H1 (cell line): Measurements from ENCODE around the gene METTL8. TPM values are rescaled to one million over a fixed set of nuclear protein-coding genes. Genes with fewer than 3 reads are reported as not detected.

ENCODE experiments used
- CTCF ChIA-PET: fragments of 300-600 bp; sonication (Branson Sonifier 250); formaldehyde crosslinking; loops from one replicate; lab custom pipeline; 2021; ENCODE audit not compliant: partially characterized antibody; lab: Charles Lee
- POLR2A ChIA-PET: fragments of 300-600 bp; sonication (Branson Sonifier 250); formaldehyde crosslinking; loops from one replicate; lab custom pipeline; 2021; ENCODE audit warnings: inconsistent platforms; ENCODE audit not compliant: partially characterized antibody; lab: Charles Lee
- DNase-seq, 2 experiments: peaks; one replicate each; pipeline versions ENCODE4 v3.0.0 to v3.0.0-alpha.2; 2010 to 2022; ENCODE audit warnings: low spot score in 2 of 2, low read depth in 1 of 2, mixed read lengths in 1 of 2
- FAIRE-seq: peaks from 2 replicates; lab custom pipeline; 2011; peaks lifted over from hg19 to GRCh38; lab: Jason Lieb, UNC
- H2AFZ ChIP-seq: 2 replicates; pipeline ENCODE4 v1.8.1; 2012; ENCODE audit warnings: low read length, inconsistent platforms
- H2AK5ac ChIP-seq: 2 replicates; pipeline ENCODE4 v1.6.1; 2013; ENCODE audit warnings: low read depth, low read length
- H2BK120ac ChIP-seq: replicated peaks from 2 replicates; pipeline ENCODE3; 2013; ENCODE audit warnings: low read depth, low read length, inconsistent platforms
- H2BK12ac ChIP-seq: 2 replicates; pipeline ENCODE4 v1.6.1; 2013; ENCODE audit warnings: low read depth, low read length
- H2BK15ac ChIP-seq: 2 replicates; pipeline ENCODE4 v1.6.1; 2013; ENCODE audit warnings: low read length
- H2BK20ac ChIP-seq: 2 replicates; pipeline ENCODE4 v1.6.1; 2013; ENCODE audit warnings: low read length
- H2BK5ac ChIP-seq: 2 replicates; pipeline ENCODE4 v1.6.1; 2013; ENCODE audit warnings: low read depth, low read length
- H3K14ac ChIP-seq: 2 replicates; pipeline ENCODE4 v1.6.1; 2013; ENCODE audit warnings: inconsistent platforms; ENCODE audit not compliant: insufficient read length
- H3K18ac ChIP-seq: 2 replicates; pipeline ENCODE4 v1.6.1; 2013; ENCODE audit warnings: low read length; ENCODE audit errors: extremely low read depth
- H3K23ac ChIP-seq: 2 replicates; pipeline ENCODE4 v1.6.1; 2013; ENCODE audit warnings: inconsistent platforms; ENCODE audit not compliant: insufficient read length
- H3K23me2 ChIP-seq: 2 replicates; pipeline ENCODE4 v1.6.1; 2013; ENCODE audit warnings: low read depth, low read length
- H3K27ac ChIP-seq: 2 replicates; pipeline ENCODE4 v1.6.1; 2011; ENCODE audit warnings: low read depth, low read length, inconsistent platforms
- H3K27me3 ChIP-seq, 4 experiments: replicated peaks in 1 of 4; 1 replicate in 1 of 4; 2 replicates in 3 of 4; pipeline versions ENCODE4 v1.6.1 to v1.8.1; 2011 to 2013; ENCODE audit warnings: low read length in 3 of 4, mild to moderate bottlenecking in 3 of 4, inconsistent platforms in 2 of 4, mixed read lengths in 2 of 4, moderate library complexity in 1 of 4; ENCODE audit not compliant: control insufficient read depth in 3 of 4, insufficient read depth in 3 of 4; ENCODE audit errors: extremely low read depth in 1 of 4
- H3K36me3 ChIP-seq, 4 experiments: 2 replicates each; pipeline versions ENCODE4 v1.6.1 to v1.8.1; 2011 to 2013; ENCODE audit warnings: mild to moderate bottlenecking in 4 of 4, low read length in 3 of 4, moderate library complexity in 2 of 4, control low read depth in 1 of 4, inconsistent platforms in 1 of 4; ENCODE audit not compliant: insufficient read depth in 4 of 4, control insufficient read depth in 2 of 4
- H3K4ac ChIP-seq: replicated peaks from 2 replicates; pipeline ENCODE3; 2013; ENCODE audit warnings: low read length, low read depth, mixed read lengths, inconsistent platforms; ENCODE audit not compliant: insufficient read length
- H3K4me1 ChIP-seq, 4 experiments: replicated peaks in 1 of 4; 1 replicate in 1 of 4; 2 replicates in 3 of 4; pipeline versions ENCODE4 v1.6.1 to v1.8.1; 2011 to 2013; ENCODE audit warnings: low read length in 3 of 4, inconsistent platforms in 2 of 4, mixed read lengths in 1 of 4; ENCODE audit not compliant: insufficient read depth in 4 of 4, control insufficient read depth in 3 of 4
- H3K4me2 ChIP-seq, 2 experiments: 2 replicates each; pipeline versions ENCODE4 v1.6.1 to v1.8.1; 2011 to 2013; ENCODE audit warnings: low read depth in 2 of 2, low read length in 2 of 2, control low read depth in 1 of 2, inconsistent platforms in 1 of 2, mild to moderate bottlenecking in 1 of 2; ENCODE audit not compliant: insufficient read depth in 1 of 2
- H3K4me3 ChIP-seq, 4 experiments: fragments of 200-600, 300-600 bp in 1 of 4; sonication (generic), shearing (Covaris generic), sonication (Bioruptor Twin) in 1 of 4; 2 replicates each; pipeline versions ENCODE4 v1.5.1 to v1.8.1; 2011 to 2016; ENCODE audit warnings: low read length in 4 of 4, low read depth in 3 of 4, control low read depth in 2 of 4, inconsistent platforms in 2 of 4, mild to moderate bottlenecking in 2 of 4, mixed read lengths in 1 of 4, moderate library complexity in 1 of 4; ENCODE audit not compliant: insufficient read depth in 2 of 4; ENCODE audit errors: extremely low read depth in 1 of 4
- H3K56ac ChIP-seq: replicated peaks from 2 replicates; pipeline ENCODE3; 2013; ENCODE audit warnings: low read depth, mild to moderate bottlenecking, mixed read lengths, low read length, inconsistent platforms; ENCODE audit not compliant: insufficient read length
- H3K79me1 ChIP-seq: 2 replicates; pipeline ENCODE4 v1.6.1; 2013; ENCODE audit warnings: low read depth, low read length, control low read depth
- H3K79me2 ChIP-seq, 2 experiments: 2 replicates each; pipeline versions ENCODE4 v1.6.1 to v1.8.1; 2012 to 2013; ENCODE audit warnings: low read length in 2 of 2, mild to moderate bottlenecking in 2 of 2, inconsistent platforms in 1 of 2; ENCODE audit not compliant: insufficient read depth in 2 of 2, control insufficient read depth in 1 of 2
- H3K9ac ChIP-seq, 4 experiments: replicated peaks in 1 of 4; 1 replicate in 1 of 4; 2 replicates in 3 of 4; pipeline versions ENCODE4 v1.6.1 to v1.8.1; 2011 to 2013; ENCODE audit warnings: low read depth in 3 of 4, low read length in 3 of 4, control low read depth in 2 of 4, mild to moderate bottlenecking in 2 of 4, moderate library complexity in 2 of 4, inconsistent platforms in 1 of 4; ENCODE audit errors: extremely low read depth in 1 of 4
- H3K9me3 ChIP-seq, 2 experiments: 2 replicates each; pipeline versions ENCODE4 v1.6.1 to v1.8.1; 2012 to 2013; ENCODE audit warnings: mild to moderate bottlenecking in 2 of 2, moderate library complexity in 2 of 2, control low read depth in 1 of 2, inconsistent platforms in 1 of 2, low read depth in 1 of 2, low read length in 1 of 2, mixed read lengths in 1 of 2; ENCODE audit not compliant: insufficient read depth in 2 of 2
- H4K20me1 ChIP-seq, 2 experiments: replicated peaks in 1 of 2; 2 replicates each; pipeline versions ENCODE3 to v1.8.1; 2011 to 2013; ENCODE audit warnings: inconsistent platforms in 2 of 2, low read length in 2 of 2, mild to moderate bottlenecking in 1 of 2; ENCODE audit not compliant: insufficient read depth in 2 of 2, control insufficient read depth in 1 of 2
- H4K5ac ChIP-seq: 2 replicates; pipeline ENCODE4 v1.6.1; 2013; ENCODE audit warnings: low read length, low read depth, mixed read lengths, inconsistent platforms; ENCODE audit not compliant: insufficient read length
- H4K8ac ChIP-seq: 2 replicates; pipeline ENCODE4 v1.8.0; 2013; ENCODE audit warnings: mild to moderate bottlenecking, moderate library complexity, low read length, inconsistent platforms; ENCODE audit not compliant: insufficient read depth; ENCODE audit errors: extremely low read depth
- H4K91ac ChIP-seq: replicated peaks from 2 replicates; pipeline ENCODE3; 2013; ENCODE audit warnings: low read length, mixed read lengths, inconsistent platforms; ENCODE audit not compliant: insufficient read length
- BACH1 ChIP-seq: IDR thresholded peaks from 2 replicates; pipeline ENCODE4 v1.6.1; 2012; ENCODE audit warnings: low read length, improper control_type of control experiment
- CBX5 ChIP-seq: fragments of 300-800, 300-1000 bp; sonication (generic); IDR thresholded peaks from 2 replicates; pipeline ENCODE4 v1.7.1; 2016; ENCODE audit warnings: antibody characterized with exemption, low read length, low read depth
- CHD2 ChIP-seq: IDR thresholded peaks from 2 replicates; pipeline ENCODE4 v1.6.1; 2012; ENCODE audit warnings: low read length, improper control_type of control experiment
- EGR1 ChIP-seq: IDR thresholded peaks from 2 replicates; pipeline ENCODE4 v1.6.1; 2011; ENCODE audit warnings: low read depth, low read length, borderline replicate concordance
- FOSL1 ChIP-seq: IDR thresholded peaks from 2 replicates; pipeline ENCODE4 v1.6.1; 2011; ENCODE audit warnings: mild to moderate bottlenecking, low read depth, low read length, moderate library complexity; ENCODE audit not compliant: insufficient read depth
- SP4 ChIP-seq: IDR thresholded peaks from 2 replicates; pipeline ENCODE4 v1.6.1; 2012; ENCODE audit warnings: low read length, inconsistent platforms
- ZNF274 ChIP-seq: IDR thresholded peaks from 2 replicates; pipeline ENCODE4 v1.7.0; 2012; ENCODE audit warnings: low read length, borderline replicate concordance; ENCODE audit errors: extremely low read depth
- WGBS, 2 experiments: shearing (Covaris generic) in 1 of 2; methylation state at CpG; one replicate each; pipeline versions ENCODE4 v1.1.6 to v1.1.7; 2013 to 2015; ENCODE audit warnings: low lambda C conversion rate in 2 of 2, mixed read lengths in 2 of 2, inconsistent platforms in 1 of 2, low coverage in 1 of 2, missing lambda C conversion rate in 1 of 2; ENCODE audit not compliant: insufficient replicate concordance in 2 of 2, insufficient coverage in 1 of 2, insufficient read length in 1 of 2; ENCODE audit errors: extremely low coverage in 1 of 2, missing lambda C conversion rate in 1 of 2; 5-methylcytosine and 5-hydroxymethylcytosine counted together
- polyA plus RNA-seq, 7 experiments: library from polyadenylated mRNA; depleted of rRNA in 3 of 7; stranded (reverse) in 5 of 7; unstranded in 2 of 7; fragments of >200 nt in 5 of 7; fragments of 200-250 nt in 2 of 7; gene quantifications; 1 replicate in 5 of 7; 2 replicates in 1 of 7; 4 replicates in 1 of 7; pipeline versions ENCODE4 v1.2.1 to v1.2.3, GENCODE V29; 2011 to 2013; ENCODE audit warnings: missing spikeins in 2 of 7, mixed read lengths in 2 of 7
- total RNA-seq: library from RNA; stranded (reverse); fragmentation: NEBNext Ultra II Directional; extraction: Animal tissue kit (Norgen Biotek cat#: 25700); gene quantifications from 2 replicates; pipeline ENCODE4 v1.2.1, GENCODE V29; 2021

Gene METTL8
- total and polyA plus RNA-seq, 2 of the 8 experiments (the other 6 are each of a cell fraction or from before 2014, with no cell fraction given) = 17.6 to 79.7 TPM

DNA sequence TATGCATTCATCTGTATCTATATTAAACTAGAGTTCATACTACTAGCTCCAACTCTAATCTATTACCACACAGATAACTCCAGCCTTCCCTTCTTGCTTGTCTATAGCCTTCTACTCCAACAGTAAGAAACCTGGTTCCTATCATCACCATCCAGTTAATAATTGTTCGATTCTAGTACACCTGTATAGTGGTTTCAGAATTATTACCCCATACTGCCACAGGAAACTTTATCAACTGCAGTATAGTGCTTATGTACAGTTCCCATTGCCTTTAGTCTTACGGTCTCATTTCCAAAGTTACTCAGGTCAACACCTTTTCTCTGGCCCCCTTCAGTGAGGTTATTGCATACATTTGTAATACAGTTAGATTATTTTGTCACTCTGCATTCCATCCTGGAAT is 14.5 kb downstream of the METTL8 start:
- TF ChIP-seq SP4 (no peak), CBX5 (no peak), CHD2 (no peak), FOSL1 (no peak), BACH1 (no peak), EGR1 (no peak), ZNF274 (no peak)
- no peak overlapping the region for H3K9ac ChIP-seq
- no peaks in the 10 kb centered on the region for H3K23me2 ChIP-seq
- H3K79me1 ChIP-seq = no peaks in the 10 kb centered on the region
- DNase-seq (no peak), FAIRE-seq (no peak)
- no peak overlapping the region for H2BK5ac ChIP-seq
- H3K23ac ChIP-seq = no peak overlapping the region
- no peak overlapping the region for H4K5ac ChIP-seq
- ChIA-PET CTCF (no interaction called here), POLR2A (no interaction called here)
- H3K9me3 ChIP-seq = peaks cover 11% of the 10 kb centered on the region in 2 experiments
- no peak overlapping the region for H2AFZ ChIP-seq
- H2BK20ac ChIP-seq = no peak overlapping the region; the same call in 1 of the 2 replicates
- H3K27me3 ChIP-seq = no peaks in the 10 kb centered on the region
- no peak overlapping the region for H2BK120ac ChIP-seq
- H4K8ac ChIP-seq = no peak overlapping the region
- no peak overlapping the region for H3K4me3 ChIP-seq
- no peak overlapping the region for H2BK15ac ChIP-seq
- H2AK5ac ChIP-seq = no peak overlapping the region
- H2BK12ac ChIP-seq = no peak overlapping the region
- peaks cover 0 to 2% (median 0%) of the 10 kb centered on the region in 4 experiments; a peak in 1 of 7 replicates for H3K4me1 ChIP-seq
- no peak overlapping the region for H3K18ac ChIP-seq
- H3K4me2 ChIP-seq = no peak overlapping the region
- no peak overlapping the region for H3K27ac ChIP-seq
- peaks cover 0 to 11% (median 2%) of the 10 kb centered on the region in 4 experiments; a peak in 4 of 8 replicates for H3K36me3 ChIP-seq
- 81% methylated on average over 2 of the region's 2 CpGs; no CpG with 5 or more reads in 1 of the 2 experiments for whole genome bisulfite sequencing, 2 experiments
- no peak overlapping the region for H4K91ac ChIP-seq
- no peak overlapping the region for H3K56ac ChIP-seq
- no peak overlapping the region for H3K14ac ChIP-seq
- H4K20me1 ChIP-seq = peaks cover 0 to 2% of the 10 kb centered on the region in 2 experiments
- H3K4ac ChIP-seq = no peak overlapping the region
- H3K79me2 ChIP-seq = peaks cover 4 to 83% of the 10 kb centered on the region in 2 experiments; a peak in 3 of 4 replicates
